Measurements from ENCODE around the gene NARF. TPM values are rescaled to one million over a fixed set of nuclear protein-coding genes. Genes with fewer than 3 reads are reported as not detected.

NARF gene
- total RNA-seq, 4 donors from 2014 or later: 15.3 to 55.5 (median 33.3) TPM

GRCh38 chr17:82444284-82444893, 14.2 kb upstream of the NARF start:
- peaks cover 0 to 4% of the 10 kb centered on the region in 2 donors for H3K4me1 ChIP-seq
- no peak for DNase-seq
- H3K27me3 ChIP-seq: no peaks in the 10 kb centered on the region
- no peak overlapping the region for H3K4me3 ChIP-seq
- no peaks in the 10 kb centered on the region for H3K36me3 ChIP-seq
- no peaks in the 10 kb centered on the region for H3K9me3 ChIP-seq
- TF ChIP-seq POLR2A (IDR thresholded peaks at IDR 0.05): no peak
- TF ChIP-seq CTCF (IDR thresholded peaks at IDR 0.05): no peak
- intact Hi-C loops (cut with DNase I; ENCODE audit: low total_unique reads): no loop called here
- no peak overlapping the region for H3K27ac ChIP-seq

- H3K4me3 ChIP-seq: no peak overlapping the region
- H3K4me1 ChIP-seq: peaks cover 0 to 4% of the 10 kb centered on the region in 2 donors
- H3K9me3 ChIP-seq: no peaks in the 10 kb centered on the region
- no peaks in the 10 kb centered on the region for H3K36me3 ChIP-seq
- TF ChIP-seq POLR2A (IDR thresholded peaks at IDR 0.05): no peak
- TF ChIP-seq CTCF (IDR thresholded peaks at IDR 0.05): no peak
- peak overlapping the region in 1 of 2 donors; percentile 41 for H3K27ac ChIP-seq
- intact Hi-C loops (cut with DNase I; ENCODE audit: low total_unique reads): no loop called here
- no peaks in the 10 kb centered on the region for H3K27me3 ChIP-seq
- DNase-seq: no peak
These were observed 13.5 kb upstream of the NARF start for GRCh38 chr17:82444941-82445521.

GRCh38 chr17:82445542-82445941, 13.0 kb upstream of the NARF start:
- H3K9me3 ChIP-seq: no peaks in the 10 kb centered on the region
- no peak overlapping the region for H3K4me3 ChIP-seq
- intact Hi-C loops (cut with DNase I; ENCODE audit: low total_unique reads): no loop called here
- no peaks in the 10 kb centered on the region for H3K27me3 ChIP-seq
- no peaks in the 10 kb centered on the region for H3K36me3 ChIP-seq
- TF ChIP-seq CTCF (IDR thresholded peaks at IDR 0.05) (no peak), POLR2A (IDR thresholded peaks at IDR 0.05) (no peak)
- H3K27ac ChIP-seq: peak overlapping the region in 1 of 2 donors; percentile 41
- no peak for DNase-seq
- peaks cover 0 to 4% of the 10 kb centered on the region in 2 donors for H3K4me1 ChIP-seq

GRCh38 chr17:82446124-82446523, 12.4 kb upstream of the NARF start:
- no peak for DNase-seq
- no peak overlapping the region for H3K27ac ChIP-seq
- TF ChIP-seq CTCF (IDR thresholded peaks at IDR 0.05): no peak
- TF ChIP-seq POLR2A (IDR thresholded peaks at IDR 0.05): no peak

GRCh38 chr17:82446649-82447048, 11.9 kb upstream of the NARF start:
- no peaks in the 10 kb centered on the region for H3K36me3 ChIP-seq
- intact Hi-C loops (cut with DNase I; ENCODE audit: low total_unique reads): no loop called here
- H3K27me3 ChIP-seq: no peaks in the 10 kb centered on the region
- no peak overlapping the region for H3K27ac ChIP-seq
- DNase-seq: no peak
- no peaks in the 10 kb centered on the region for H3K9me3 ChIP-seq
- H3K4me1 ChIP-seq: peaks cover 0 to 4% of the 10 kb centered on the region in 2 donors
- TF ChIP-seq CTCF (IDR thresholded peaks at IDR 0.05): no peak
- no peak for TF ChIP-seq POLR2A (IDR thresholded peaks at IDR 0.05)
- H3K4me3 ChIP-seq: no peak overlapping the region

More at GRCh38 chr17:82446124-82446523, 12.4 kb upstream of the NARF start:
- no peaks in the 10 kb centered on the region for H3K36me3 ChIP-seq
- H3K27me3 ChIP-seq: no peaks in the 10 kb centered on the region
- intact Hi-C loops (cut with DNase I; ENCODE audit: low total_unique reads): no loop called here
- no peaks in the 10 kb centered on the region for H3K9me3 ChIP-seq
- no peak overlapping the region for H3K4me3 ChIP-seq
- peaks cover 0 to 4% of the 10 kb centered on the region in 2 donors for H3K4me1 ChIP-seq

Measured in uterus (tissue), 4 donors.